ENCODE measurements around the gene ITGB5.
"Not testable (repeated sequence)": the region's sequence is repeated elsewhere in the genome, so short reads cannot be mapped to it uniquely, and the experiment has no call there.

ITGB5 gene

GRCh38 chr3:124759666-124760401, 127.3 kb downstream of the ITGB5 start:
- no peak for DNase-seq

- DNase-seq = no peak
These were observed 128.1 kb downstream of the ITGB5 start for GRCh38 chr3:124758851-124759635.

DNA sequence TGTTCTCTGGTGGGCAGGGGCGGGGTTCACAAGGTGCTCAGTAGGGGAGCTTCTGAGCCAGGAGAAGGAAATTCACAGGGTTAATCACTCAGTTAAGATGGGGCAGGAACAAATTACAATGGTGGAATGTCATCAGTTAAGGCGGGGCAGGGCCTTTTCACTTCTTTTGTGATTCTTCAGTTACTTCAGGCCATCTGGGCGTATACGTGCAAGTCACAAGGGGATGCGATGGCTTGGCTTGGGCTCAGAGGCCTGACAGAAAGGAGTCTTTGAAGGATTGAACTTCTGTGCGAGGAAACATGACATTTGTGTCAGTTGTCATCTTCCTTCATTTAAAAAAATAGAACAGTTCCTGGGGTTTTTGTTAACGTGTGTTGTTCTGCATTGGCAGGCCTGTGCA, 129.2 kb downstream of the ITGB5 start:
- not testable (repeated sequence) for DNase-seq

- no peak for DNase-seq
These were observed 135.1 kb downstream of the ITGB5 start for GRCh38 chr3:124752051-124752450.

DNA sequence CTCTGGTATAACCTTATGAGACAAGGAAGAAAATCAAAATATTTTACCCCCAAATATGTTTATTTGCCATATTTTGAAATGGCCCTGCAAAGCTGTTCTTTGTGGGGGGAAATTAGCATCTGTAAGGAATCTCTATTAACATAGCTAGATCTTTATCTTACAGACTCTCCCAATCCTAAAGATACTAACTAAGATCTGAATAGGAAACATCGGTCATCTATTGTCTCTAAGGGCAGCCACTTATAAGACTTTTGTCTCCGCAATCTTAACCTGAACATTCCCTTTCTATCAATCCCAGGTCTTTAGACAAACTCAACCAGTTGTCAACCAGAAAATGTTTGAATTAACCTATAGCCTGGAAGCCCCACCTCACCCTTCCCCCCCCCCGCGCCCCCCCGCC, 135.7 kb downstream of the ITGB5 start:
- DNase-seq = no peak

- DNase-seq = not testable (repeated sequence)
These were observed 137.3 kb downstream of the ITGB5 start for GRCh38 chr3:124749877-124750276.

DNA sequence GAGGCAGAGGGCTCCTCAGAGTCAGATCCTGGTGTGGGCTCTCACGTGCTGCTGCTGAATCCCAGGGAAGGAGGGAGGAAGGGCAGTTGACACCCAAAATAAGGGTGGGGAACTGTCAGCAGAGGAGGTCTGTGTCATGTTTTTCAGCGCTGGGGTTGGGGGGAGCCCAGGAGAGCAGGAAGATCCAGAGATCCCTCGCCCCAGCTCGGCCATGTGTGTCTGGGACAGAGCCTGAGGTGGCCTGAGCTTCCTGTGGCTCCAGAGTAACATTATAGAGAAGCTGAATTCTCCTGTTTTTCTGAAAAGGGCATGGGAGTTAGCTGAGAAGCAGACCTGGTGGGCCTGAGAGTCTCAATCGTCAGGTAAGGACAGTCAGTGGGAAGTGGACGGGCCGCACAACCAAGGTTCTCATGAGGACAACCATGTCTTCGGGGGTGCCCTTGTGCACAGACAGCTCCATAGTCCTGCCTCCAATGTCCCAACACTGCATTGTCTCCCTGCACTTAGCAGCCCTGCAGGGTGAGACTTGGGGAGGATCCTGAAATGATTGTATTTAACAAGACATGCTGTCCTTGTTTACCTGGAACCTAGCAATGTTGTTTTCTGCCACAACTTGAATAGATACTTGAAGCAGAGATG, 138.5 kb downstream of the ITGB5 start:
- DNase-seq = no peak

DNA sequence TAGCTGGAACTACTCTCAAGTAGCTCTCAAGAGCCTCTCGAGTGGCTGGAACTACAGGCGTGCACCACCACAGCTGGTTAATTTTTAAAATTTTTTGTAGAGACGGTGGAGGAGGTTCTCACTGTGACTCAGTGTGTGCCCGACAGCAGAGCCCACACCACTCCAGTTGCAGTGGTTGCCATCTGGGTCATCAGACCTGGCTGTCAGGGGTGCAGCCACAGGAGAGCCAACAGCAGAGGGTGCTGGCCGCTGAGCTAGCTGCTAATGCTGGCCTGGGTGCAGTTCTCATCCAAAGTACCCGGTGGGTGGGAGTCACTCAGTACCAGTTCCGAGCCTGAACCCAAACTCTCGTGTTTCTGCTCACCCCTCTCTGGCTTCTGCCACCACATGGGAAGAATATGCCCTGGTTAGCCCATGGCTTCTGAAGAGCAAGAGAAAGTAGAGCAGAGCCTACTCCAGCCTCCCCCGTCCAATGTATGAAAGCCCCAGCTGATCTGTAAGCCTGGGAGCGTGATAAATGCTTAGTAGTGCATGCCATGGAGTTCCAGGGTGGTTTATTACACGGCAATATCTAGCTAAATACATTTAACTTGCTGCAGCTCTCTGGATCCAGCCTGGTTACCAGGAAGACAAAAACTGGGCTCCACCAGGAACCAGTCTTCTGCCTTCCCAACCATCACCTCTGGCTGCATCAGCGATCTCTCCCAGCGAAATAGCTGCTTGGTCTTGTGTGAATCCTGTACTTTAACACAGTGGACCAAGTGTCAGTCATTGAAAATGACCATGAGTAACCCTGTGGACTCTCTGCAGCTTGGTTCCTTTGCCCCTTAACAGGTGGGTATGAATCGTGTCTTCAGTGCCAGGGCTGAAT, 139.8 kb downstream of the ITGB5 start:
- no peak for DNase-seq

DNA sequence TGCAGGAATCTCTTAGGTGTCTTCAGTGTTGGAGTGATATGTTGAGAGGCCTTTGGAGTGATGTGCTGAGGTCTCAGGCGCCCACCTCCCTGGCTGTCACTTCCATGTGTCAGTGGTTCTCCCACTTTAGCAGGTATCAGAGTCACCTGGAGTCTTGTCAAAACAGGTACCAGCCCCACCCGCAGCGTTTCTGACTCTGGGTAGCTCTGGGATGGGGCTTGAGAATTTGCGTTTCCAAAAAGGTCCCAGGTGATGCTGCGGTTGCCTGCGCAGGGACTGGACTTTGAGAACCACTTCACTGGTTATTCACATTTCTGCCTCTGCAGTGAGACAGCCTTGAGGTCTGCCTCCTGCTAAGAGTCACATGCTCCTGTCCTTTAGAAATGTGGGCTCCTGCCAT, 141.4 kb downstream of the ITGB5 start:
- no peak for DNase-seq

DNA sequence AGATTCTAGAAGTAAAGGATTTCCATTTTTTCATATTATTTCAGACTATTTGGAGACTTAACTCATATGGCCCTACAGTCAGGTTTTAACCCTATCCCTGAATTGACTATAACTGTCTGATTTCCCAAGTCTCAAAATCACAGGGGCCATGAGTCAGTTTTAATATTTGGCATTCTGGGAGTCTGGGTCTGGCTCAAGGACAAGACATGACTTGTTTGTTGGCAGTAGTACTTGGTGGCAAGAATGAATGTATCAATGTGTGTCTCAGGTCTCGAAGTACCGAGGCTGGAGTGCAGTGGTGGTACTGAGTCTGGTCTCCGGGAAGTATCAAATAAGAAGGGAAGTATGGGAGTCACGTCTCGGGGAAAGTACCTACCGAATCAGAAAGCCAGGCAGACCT, 146.1 kb downstream of the ITGB5 start:
- no peak for DNase-seq

GRCh38 chr3:124731760-124732159, 155.4 kb downstream of the ITGB5 start:
- no peak for DNase-seq

DNA sequence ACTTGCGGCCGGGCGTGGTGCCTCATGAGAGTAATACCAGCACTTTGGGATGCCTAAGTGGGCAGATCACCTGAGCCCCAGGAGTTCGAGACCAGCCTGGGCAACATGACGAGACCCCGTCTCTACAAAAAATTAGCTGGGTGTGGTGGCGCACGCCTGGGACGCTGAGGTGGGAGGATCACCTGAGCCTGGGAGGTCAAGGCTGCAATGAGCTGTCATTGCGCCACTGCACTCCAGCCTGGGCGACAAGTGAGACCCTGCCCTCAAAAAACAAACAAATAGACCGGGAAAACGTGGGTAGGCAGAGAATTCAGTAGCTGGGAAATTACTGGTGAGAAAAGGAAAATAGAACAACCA, 156.2 kb downstream of the ITGB5 start:
- no peak for DNase-seq

DNA sequence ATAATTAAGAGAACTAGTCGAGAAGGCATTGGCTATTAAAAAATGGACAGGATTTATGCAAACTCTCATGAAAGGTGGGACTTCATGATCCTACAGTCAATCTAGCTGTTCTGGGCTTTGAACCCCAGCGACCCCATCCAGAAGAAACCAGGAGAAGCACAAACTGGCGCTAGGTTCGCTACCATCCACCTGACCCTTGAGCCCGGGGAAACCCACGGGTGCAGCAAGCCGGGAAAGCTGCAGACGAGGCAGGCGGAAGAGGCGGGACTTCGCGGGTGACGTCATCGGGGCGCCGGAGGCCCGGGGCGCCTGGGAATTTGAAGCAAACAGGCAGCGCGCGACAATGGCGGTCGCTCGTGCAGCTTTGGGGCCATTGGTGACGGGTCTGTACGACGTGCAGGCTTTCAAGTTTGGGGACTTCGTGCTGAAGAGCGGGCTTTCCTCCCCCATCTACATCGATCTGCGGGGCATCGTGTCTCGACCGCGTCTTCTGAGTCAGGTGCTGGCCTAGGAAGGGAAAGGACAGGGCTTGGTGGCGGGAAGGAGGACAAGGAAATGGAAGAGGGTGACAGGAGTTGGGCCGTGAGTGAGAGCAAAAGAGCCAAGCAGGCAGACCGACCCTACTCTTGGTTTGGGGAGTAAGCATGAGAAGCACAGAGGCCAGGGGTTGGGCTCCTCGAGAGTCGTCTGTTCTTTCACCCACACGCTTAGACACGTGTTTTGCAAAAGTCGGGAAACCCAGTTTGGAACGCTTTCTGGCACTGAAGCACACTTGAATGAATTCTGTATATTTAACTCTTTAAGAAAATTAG, 156.8 kb downstream of the ITGB5 start, which contains the start of gene UMPS:
Gene UMPS, plus strand, starts transcription at position 324 of the 812 bp plus-strand sequence. Its CDS starts 20 bp downstream, at position 344.
- DNase-seq = peak; percentile 42 to 92 (median 78)

DNA sequence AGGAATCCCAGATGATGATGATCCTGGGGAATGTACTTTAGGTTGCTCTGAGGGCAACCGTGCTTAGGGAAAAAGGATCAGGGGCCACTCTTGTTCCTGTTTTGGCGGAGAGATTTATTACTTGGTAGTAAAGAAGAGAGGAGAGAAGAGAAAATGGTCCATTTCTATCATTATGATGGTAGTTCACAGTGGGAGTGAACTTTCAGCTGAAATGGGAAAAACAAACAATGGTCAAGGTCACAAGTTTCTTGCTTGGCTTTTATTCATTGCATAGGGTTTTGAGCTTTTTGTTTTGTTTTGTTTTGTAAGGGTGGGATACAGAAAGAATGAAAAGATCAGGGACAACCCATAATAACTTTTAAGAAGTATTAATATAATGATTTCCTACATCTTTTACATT, 164.6 kb downstream of the ITGB5 start:
- DNase-seq = no peak

- DNase-seq = no peak
These were observed 172.8 kb downstream of the ITGB5 start for GRCh38 chr3:124714223-124714853.

Data from amygdala (tissue), 56 donors.